ENCODE data around the gene PSME2.
A peak's percentile ranks its signal among the peaks of the same experiment; 100 is the strongest.

Gene PSME2

GRCh38 chr14:24151404-24152080 is 5.1 kb upstream of the PSME2 start:
- no peak for DNase-seq (ENCODE audit: low read depth)

GRCh38 chr14:24150993-24151392 is 4.6 kb upstream of the PSME2 start:
- no peak for DNase-seq (ENCODE audit: low read depth)

- no peak for DNase-seq (ENCODE audit: low read depth)
Measured at GRCh38 chr14:24150567-24150966, 4.2 kb upstream of the PSME2 start.

- no peak for DNase-seq (ENCODE audit: low read depth)
Measured at GRCh38 chr14:24150061-24150460, 3.7 kb upstream of the PSME2 start.

- DNase-seq (ENCODE audit: low read depth) = no peak
Measured at GRCh38 chr14:24149302-24149969, 3.0 kb upstream of the PSME2 start.

GRCh38 chr14:24147761-24148428 is 1.5 kb upstream of the PSME2 start:
- DNase-seq (ENCODE audit: low read depth) = no peak

GRCh38 chr14:24146978-24147760 is 759 bp upstream of the PSME2 start, which contains the start of gene RNF31:
TSS of gene RNF31 (plus strand) at chr14:24147498. CDS start at chr14:24147699, 201 bp downstream.
- peak; percentile 95 for DNase-seq (ENCODE audit: low read depth)

GRCh38 chr14:24145690-24146452 is 539 bp downstream of the PSME2 start:
- no peak for DNase-seq (ENCODE audit: low read depth)

- no peak for DNase-seq (ENCODE audit: low read depth)
Measured at GRCh38 chr14:24145219-24145618, 1.2 kb downstream of the PSME2 start.

- DNase-seq (ENCODE audit: low read depth) = no peak
Measured at GRCh38 chr14:24144451-24144850, 2.0 kb downstream of the PSME2 start.

- DNase-seq (ENCODE audit: low read depth) = no peak
Measured at GRCh38 chr14:24143511-24143910, 2.9 kb downstream of the PSME2 start.

GRCh38 chr14:24141097-24141880 is 5.1 kb downstream of the PSME2 start, which contains the start of gene EMC9:
TSS of gene EMC9 (minus strand) at chr14:24141591. CDS start at chr14:24141304, 287 bp downstream.
- DNase-seq (ENCODE audit: low read depth) = peak; percentile 100

- DNase-seq (ENCODE audit: low read depth) = no peak
Measured at GRCh38 chr14:24139272-24139934, 7.0 kb downstream of the PSME2 start.

- DNase-seq (ENCODE audit: low read depth) = no peak
Measured at GRCh38 chr14:24138396-24139271, 7.8 kb downstream of the PSME2 start.

- no peak for DNase-seq (ENCODE audit: low read depth)
Measured at GRCh38 chr14:24137529-24138395, 8.6 kb downstream of the PSME2 start.

- DNase-seq (ENCODE audit: low read depth) = no peak
Measured at GRCh38 chr14:24136684-24137528, 9.5 kb downstream of the PSME2 start.

Data from stimulated activated CD8-positive, alpha-beta memory T cell treated with anti-CD3 and anti-CD28 coated beads, Interleukin-7, amount 100 ng/mL, for 24 hours (primary cell).